Mammary microvascular endothelial cell (primary cell): Measurements from ENCODE around the gene UPF3B. TPM values are rescaled to one million over a fixed set of nuclear protein-coding genes. Genes with fewer than 3 reads are reported as not detected.

Source experiments
- total RNA-seq: library from RNA; depleted of rRNA; stranded (reverse); fragments of >200 nt; gene quantifications from 2 replicates; pipeline ENCODE4 v1.2.3, GENCODE V29; 2015

Gene UPF3B, protein sequence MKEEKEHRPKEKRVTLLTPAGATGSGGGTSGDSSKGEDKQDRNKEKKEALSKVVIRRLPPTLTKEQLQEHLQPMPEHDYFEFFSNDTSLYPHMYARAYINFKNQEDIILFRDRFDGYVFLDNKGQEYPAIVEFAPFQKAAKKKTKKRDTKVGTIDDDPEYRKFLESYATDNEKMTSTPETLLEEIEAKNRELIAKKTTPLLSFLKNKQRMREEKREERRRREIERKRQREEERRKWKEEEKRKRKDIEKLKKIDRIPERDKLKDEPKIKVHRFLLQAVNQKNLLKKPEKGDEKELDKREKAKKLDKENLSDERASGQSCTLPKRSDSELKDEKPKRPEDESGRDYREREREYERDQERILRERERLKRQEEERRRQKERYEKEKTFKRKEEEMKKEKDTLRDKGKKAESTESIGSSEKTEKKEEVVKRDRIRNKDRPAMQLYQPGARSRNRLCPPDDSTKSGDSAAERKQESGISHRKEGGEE
- 1.7 and 2.1 TPM in 2 replicates for total RNA-seq

DNA sequence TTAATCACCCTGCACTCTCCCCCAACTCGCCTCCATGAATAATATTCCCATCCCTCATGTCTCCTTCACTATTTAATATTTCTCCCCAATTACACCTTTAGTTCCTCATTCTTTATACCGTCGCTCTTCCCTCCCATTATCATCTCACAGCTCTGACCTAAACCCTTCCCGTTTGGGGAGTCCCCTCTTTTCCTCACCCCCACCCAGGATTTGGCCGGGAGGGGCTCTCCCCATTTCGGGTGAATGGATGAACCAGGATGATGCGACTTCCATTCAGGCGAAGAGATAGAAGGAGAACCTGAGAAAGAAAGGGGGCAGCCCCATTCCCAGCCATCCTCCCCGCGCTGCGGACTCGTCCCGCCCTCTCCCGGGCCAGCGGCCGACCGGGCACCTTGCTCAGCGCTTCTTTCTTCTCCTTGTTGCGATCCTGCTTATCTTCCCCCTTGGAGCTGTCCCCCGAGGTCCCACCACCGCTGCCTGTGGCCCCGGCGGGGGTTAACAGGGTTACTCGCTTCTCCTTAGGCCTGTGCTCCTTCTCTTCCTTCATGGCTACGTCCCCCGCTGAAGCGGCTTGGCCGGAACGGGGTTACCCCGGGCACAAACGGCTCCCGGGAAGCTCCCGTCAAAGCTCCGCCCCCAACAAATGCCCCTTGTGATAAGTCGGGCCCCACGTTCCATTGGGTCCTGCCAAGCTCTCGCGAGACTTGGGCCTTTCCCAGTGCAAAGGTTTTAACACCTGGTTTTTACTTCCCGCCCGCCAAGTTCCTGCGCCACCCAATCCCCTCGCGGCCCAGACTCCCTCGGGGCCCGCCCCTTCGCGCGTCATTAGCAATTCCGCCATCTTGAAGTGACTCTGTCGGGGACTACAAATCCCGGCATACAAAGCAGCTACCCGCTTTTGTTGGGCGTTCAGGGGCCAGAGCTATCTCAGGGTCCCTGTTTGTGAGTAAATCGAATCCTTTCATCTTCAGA, at the start of gene UPF3B:
Gene UPF3B (minus strand): TSS at position 582 of the 972 bp plus-strand sequence. CDS start 35 bp downstream, at position 547.

DNA sequence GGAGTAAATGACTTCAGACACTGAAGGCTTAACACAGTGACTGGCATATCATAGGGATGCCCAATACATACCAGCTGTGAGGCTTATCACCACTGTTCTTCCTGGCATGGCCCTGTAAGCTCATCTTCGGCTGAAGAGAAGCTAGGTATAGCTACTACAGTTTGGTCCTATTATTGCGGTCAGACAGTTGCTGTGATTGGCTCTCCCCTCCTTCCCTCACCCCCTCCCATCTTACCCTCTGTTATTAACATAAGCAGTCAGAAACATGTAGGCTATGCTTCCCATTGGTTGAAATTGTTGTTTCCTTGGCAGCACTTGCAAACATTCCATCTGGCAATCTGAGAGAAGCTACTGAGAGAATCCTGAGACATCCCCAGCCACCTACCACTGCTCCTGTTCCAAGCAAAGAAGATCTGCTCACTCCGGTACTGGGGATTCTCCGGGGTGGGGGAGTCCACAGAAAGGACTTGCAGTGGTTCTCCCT, 43.1 kb upstream of the UPF3B start, which contains the start of gene AKAP14:
Gene AKAP14 (plus strand): TSS at position 51 of the 484 bp plus-strand sequence. CDS start 7,331 bp downstream, outside the sequence.

DNA sequence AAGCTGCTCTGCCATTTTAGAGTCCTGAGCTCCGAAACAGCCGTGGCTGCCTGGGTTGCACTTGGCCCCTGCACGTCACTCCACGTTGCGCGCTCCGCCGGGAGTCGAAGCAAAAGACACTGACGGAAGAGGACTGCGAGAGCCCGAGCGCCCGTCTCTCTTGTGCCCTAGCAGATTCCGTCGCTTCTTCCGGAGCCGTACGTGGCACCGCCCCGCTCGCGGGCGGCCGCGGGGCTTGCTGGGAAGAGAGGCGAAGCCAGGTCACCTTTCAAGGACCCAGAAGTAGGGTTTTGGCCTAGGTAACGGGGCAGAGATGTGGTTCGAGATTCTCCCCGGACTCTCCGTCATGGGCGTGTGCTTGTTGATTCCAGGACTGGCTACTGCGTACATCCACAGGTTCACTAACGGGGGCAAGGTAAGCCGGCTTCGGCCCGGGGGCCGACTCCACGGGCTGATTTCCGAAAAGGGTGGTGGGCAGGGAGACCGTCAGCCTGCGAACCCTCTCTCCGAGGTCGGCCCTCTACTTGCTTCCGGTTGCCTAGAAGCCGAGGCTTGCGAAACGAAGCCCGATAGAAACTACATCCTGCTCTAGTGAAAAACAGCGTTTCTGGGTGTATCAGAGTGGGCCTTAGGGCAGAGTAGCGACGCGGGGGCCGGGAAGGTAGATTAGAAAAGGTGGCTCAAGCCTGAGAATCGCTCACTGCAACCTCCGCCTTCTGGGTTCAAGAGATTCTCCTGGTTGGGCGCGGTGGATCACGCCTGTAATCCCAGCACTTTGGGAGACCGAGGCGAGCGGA, 19.0 kb upstream of the UPF3B start, which contains the start of the genes NDUFA1 and RNF113A:
Gene NDUFA1 (plus strand): TSS at position 234 of the 797 bp plus-strand sequence. CDS start 80 bp downstream, at position 314.
Gene RNF113A (minus strand): TSS at position 135 of the 797 bp plus-strand sequence. CDS start 120 bp downstream, at position 15.

DNA sequence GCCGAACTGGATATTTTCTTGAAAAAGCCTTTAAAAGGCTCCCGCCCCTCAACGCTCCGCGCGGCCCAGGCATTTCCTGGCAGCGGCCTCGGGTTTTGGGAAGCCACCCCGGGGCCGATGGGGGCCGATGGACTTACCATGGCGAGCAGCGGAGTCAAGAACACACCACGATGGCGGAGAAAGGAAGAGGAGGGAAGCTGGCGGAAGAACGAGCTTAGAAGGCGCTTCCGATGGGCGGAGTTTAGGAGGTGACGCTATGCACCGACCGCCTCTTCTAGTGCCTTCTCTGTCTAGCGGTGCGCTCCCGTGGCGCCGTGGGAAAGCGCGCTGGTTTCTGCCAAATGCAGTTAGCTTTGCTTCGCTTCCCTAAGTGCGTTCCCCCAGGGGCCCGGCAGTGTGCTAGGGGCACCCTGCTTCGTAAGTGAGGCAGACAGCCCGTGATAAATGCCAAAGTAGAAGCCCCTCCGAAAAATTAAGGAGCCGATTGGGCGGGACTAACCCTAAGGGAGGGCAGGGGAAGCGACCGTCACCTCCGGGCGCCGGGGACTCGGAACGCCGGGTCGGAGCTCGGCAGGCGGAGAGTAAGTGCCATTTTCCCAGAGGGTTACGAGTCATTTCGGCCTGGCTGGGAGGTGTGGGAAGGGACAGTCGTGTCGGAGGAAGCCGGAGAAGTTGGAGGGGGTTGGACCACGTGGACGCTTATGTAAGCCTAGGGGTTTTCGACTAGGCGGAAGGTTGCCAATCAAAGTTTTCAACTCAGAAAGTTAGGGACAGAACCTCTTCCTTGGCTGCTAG, 61.1 kb downstream of the UPF3B start, which contains the start of gene RPL39:
Gene RPL39 (minus strand): TSS at position 194 of the 795 bp plus-strand sequence. CDS start 54 bp downstream, at position 140.

Other genes starting within 250 kb of the UPF3B start
- 5.5 and 6.0 TPM in 2 replicates for gene NKRF, start 246.5 kb downstream of the UPF3B start, total RNA-seq
- gene SEPTIN6, start 159.8 kb downstream of the UPF3B start, total RNA-seq, result 13.8 and 14.7 TPM in 2 replicates
- gene SOWAHD, start 94.4 kb downstream of the UPF3B start, total RNA-seq, result not detected in 2 replicates
- 6,838 and 8,202 TPM in 2 replicates for gene RPL39, start 61.3 kb downstream of the UPF3B start, total RNA-seq
- 13.8 and 14.9 TPM in 2 replicates for gene RNF113A, start 18.8 kb upstream of the UPF3B start, total RNA-seq
- gene NDUFA1, start 18.9 kb upstream of the UPF3B start, total RNA-seq, result 79.8 and 88.5 TPM in 2 replicates
- not detected in 2 replicates for gene AKAP14, start 42.9 kb upstream of the UPF3B start, total RNA-seq
- gene NKAP, start 90.8 kb upstream of the UPF3B start, total RNA-seq, result 4.3 and 4.7 TPM in 2 replicates
- not detected in 2 replicates for gene RHOXF2B, start 224.7 kb upstream of the UPF3B start, total RNA-seq